Heart right ventricle (tissue), 16 donors: ENCODE data around the gene EIF3K. TPM values are rescaled to one million over a fixed set of nuclear protein-coding genes. Genes with fewer than 3 reads are reported as not detected.
A peak's percentile ranks its signal among the peaks of the same experiment; 100 is the strongest.

Experiments
- ATAC-seq, 8 donors: fragments of 200-7000 bp; cut with Tn5 transposase; one replicate each; pipeline ENCODE4 v1.9.1; 2020; ENCODE audit warnings: mild to moderate bottlenecking in 8 of 8, moderate library complexity in 8 of 8, moderate number of reproducible peaks in 1 of 8
- DNase-seq, 2 donors: peaks; one replicate each; pipeline ENCODE4 v3.0.0-alpha.2; 2020
- H3K27ac ChIP-seq, 10 donors: fragments of 200-600 bp; sonication (generic) in 2 of 10; one replicate each; pipeline versions ENCODE4 v1.5.0 to v1.8.0; 2020 to 2022; ENCODE audit warnings: mild to moderate bottlenecking in 3 of 10
- H3K27me3 ChIP-seq, 7 donors: fragments of 200-600 bp; one replicate each; pipeline ENCODE4 v1.8.0; 2021 to 2022; ENCODE audit warnings: mild to moderate bottlenecking in 2 of 7
- H3K36me3 ChIP-seq, 9 donors: fragments of 200-600 bp; sonication (generic) in 1 of 9; one replicate each; pipeline versions ENCODE4 v1.5.0 to v1.8.0; 2020 to 2022; ENCODE audit warnings: mild to moderate bottlenecking in 2 of 9
- H3K4me1 ChIP-seq, 9 donors: fragments of 200-600 bp; sonication (generic) in 1 of 9; one replicate each; pipeline versions ENCODE4 v1.5.0 to v1.8.0; 2020 to 2022; ENCODE audit warnings: mild to moderate bottlenecking in 4 of 9
- H3K4me3 ChIP-seq, 10 donors: fragments of 200-600 bp; sonication (generic) in 2 of 10; one replicate each; pipeline versions ENCODE4 v1.5.0 to v1.8.0; 2020 to 2022; ENCODE audit warnings: mild to moderate bottlenecking in 7 of 10, moderate library complexity in 2 of 10
- H3K9me3 ChIP-seq, 11 donors: fragments of 200-600 bp in 10 of 11; sonication (generic) in 2 of 11; one replicate each; pipeline versions ENCODE4 v1.5.0 to v1.8.0; 2013 to 2022; ENCODE audit warnings: mild to moderate bottlenecking in 2 of 11, control low read depth in 1 of 11, moderate library complexity in 1 of 11
- CTCF ChIP-seq, 9 donors: fragments of 200-600 bp; sonication (generic) in 2 of 9; IDR thresholded peaks; one replicate each; pipeline versions ENCODE4 v1.5.0 to v1.8.0; 2021 to 2022; ENCODE audit warnings: antibody characterized with exemption in 9 of 9, mild to moderate bottlenecking in 5 of 9, moderate library complexity in 1 of 9
- WGBS, 2 donors: extraction: QIAGEN DNeasy Blood & Tissue Kit; methylation state at CpG; one replicate each; pipeline ENCODE4 v1.1.7; 2013; ENCODE audit warnings: inconsistent platforms in 1 of 2; 5-methylcytosine and 5-hydroxymethylcytosine counted together
- intact Hi-C, 10 donors: fragments of 100-400 bp; cut with DNase I; formaldehyde crosslinking; loops; one replicate each; pipeline versions ENCODE4 v1.11.1 to v1.14.2; 2022
- polyA plus RNA-seq, 2 donors: library from polyadenylated mRNA; stranded (reverse); fragments of 200-250 nt; gene quantifications; one replicate each; pipeline ENCODE4 v1.2.3, GENCODE V29; 2013
- total RNA-seq, 10 donors: library from RNA; stranded (reverse); fragmentation: NEBNext Ultra II Directional in 3 of 10; extraction: Animal tissue kit (Norgen Biotek cat#: 25700) in 3 of 10; gene quantifications; one replicate each; pipeline versions ENCODE4 v1.2.1 to v1.2.4, GENCODE V29; 2021 to 2023
- donor health status: Arrhythmogenic right ventricular cardiomyopathy.
- donor health status: ischemic (EF 13 %, LVEDD 7.1; RV severe dilation, severe dysfunction).
- donor health status: healthy with polysubstance abuse.
- donor health status: DM: no; HTN: yes; CAD: no.
- donor health status: DM: no; HTN: no; CAD: no.
- donor health status: ischemic (EF 25% LVEDD 6.9; RV normal size, moderate dysfunction).
- donor health status: ischemic (EF 25% LVEDD 5.7; RV mildly dilated, moderate dysfunction).
- donor health status: healthy.
- donor health status: DM: yes; HTN: yes; CAD: no.
- donor health status: Ischemic cardiomyopathy.
- donor health status: ischemic (EF 35%, LVEDD 5.7; RV mildly dilated, moderate dysfunction).
- donor health status: nonischemic (EF 11% LVEDD 7.7; RV severe dilation, severe dysfunction).
- donor health status: DM: yes; HTN: yes; CAD: no.
- donor health status: PGD.
- donor health status: ischemic (EF 29% LVEDD 5.4; RV normal size, mild dysfunction).
- donor health status: nonischemic (EF 23%, LVEDD 6.1; RV moderate dilation, normal function).

EIF3K gene
- total and polyA plus RNA-seq, 12 donors = 505 to 845 (median 631) TPM

DNA sequence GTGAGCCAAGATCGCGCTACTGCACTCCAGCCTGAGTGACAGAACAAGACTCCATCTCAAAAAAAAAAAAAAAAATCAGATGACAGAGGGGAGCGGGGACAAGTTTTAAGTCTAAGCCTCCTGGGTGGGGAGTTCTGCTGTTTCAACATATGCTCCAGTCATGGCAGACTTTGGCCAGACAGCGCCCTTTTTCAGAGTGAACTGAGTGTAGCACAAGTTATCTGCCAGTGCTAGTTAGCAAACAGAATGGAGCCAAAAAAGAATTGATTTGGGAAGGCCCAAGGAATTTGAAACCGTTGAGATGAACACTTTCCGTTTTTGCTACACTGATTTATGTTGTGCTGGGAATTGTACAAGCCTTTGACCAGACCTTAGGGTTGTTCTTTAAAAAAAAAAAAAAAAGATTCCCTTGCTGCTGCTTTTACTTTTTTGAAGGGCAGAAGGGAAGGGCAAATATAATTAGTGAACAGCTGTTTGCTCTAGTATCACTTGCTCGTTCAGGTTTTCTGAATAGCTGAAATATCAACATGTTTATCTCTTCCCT is 34.1 kb downstream of the EIF3K start:
- intact Hi-C loops = loop anchor here in 6 of 10 donors (5.0 to 10.0 kb wide), 8 partner anchors 39 to 192 kb away; partner anchors contain the start of genes ECH1 (in 1 of the 6) and HNRNPL (in 1 of the 6)
- Histone ChIP-seq H3K4me1 (peaks cover 37 to 90% (median 87%) of the 10 kb centered on the region in 9 donors), H3K4me3 (peak overlapping the region in 5 of 10 donors; percentile 1 to 98 (median 75)), H3K36me3 (peaks cover 0 to 33% (median 0%) of the 10 kb centered on the region in 9 donors), H3K27ac (peak overlapping the region; percentile 77 to 99 (median 96)), H3K27me3 (no peaks in the 10 kb centered on the region), H3K9me3 (no peaks in the 10 kb centered on the region)
- 26 to 27% methylated on average over 7 of the region's 7 CpGs for WGBS, 2 donors
- no peak for DNase-seq
- no peak for TF ChIP-seq CTCF (IDR thresholded peaks at IDR 0.05)
- ATAC-seq = peak in 1 of 8 donors; percentile 19

DNA sequence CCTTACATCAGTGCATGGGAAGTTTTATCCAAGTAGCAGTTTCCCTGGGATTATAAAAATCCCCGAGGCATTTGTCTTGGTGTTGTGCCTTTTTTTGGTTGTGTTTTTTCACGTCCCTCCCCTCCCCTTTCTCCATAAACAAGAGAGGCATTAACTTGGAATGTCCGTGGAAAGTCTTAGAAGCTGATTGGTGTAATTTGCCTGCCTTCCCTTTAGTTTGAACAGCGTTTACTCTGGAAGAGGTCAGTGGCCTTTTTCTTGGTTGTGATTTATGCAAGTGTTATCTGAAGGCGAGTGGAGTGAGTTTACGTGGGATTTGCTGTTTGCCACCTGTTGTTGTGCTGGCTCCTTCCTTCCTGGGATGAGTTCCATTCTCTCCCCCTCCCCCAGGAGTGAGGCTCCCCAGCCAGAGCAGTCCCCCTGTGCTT is 35.7 kb downstream of the EIF3K start:
- no peak for ATAC-seq
- no peak for DNase-seq
- WGBS, 2 donors = 9 to 10% methylated on average over 6 of the region's 6 CpGs
- Histone ChIP-seq H3K36me3 (peaks cover 0 to 33% (median 0%) of the 10 kb centered on the region in 9 donors), H3K27ac (peak overlapping the region; percentile 10 to 99 (median 96)), H3K4me1 (peaks cover 45 to 100% (median 100%) of the 10 kb centered on the region in 9 donors), H3K4me3 (peak overlapping the region in 2 of 10 donors; percentile 3 to 6), H3K27me3 (no peaks in the 10 kb centered on the region), H3K9me3 (no peaks in the 10 kb centered on the region)
- intact Hi-C loops = loop anchor here in 6 of 10 donors (5.0 to 10.0 kb wide), 8 partner anchors 38 to 190 kb away; partner anchors contain the start of genes ECH1 (in 1 of the 6) and HNRNPL (in 1 of the 6)
- TF ChIP-seq CTCF (IDR thresholded peaks at IDR 0.05) = no peak

DNA sequence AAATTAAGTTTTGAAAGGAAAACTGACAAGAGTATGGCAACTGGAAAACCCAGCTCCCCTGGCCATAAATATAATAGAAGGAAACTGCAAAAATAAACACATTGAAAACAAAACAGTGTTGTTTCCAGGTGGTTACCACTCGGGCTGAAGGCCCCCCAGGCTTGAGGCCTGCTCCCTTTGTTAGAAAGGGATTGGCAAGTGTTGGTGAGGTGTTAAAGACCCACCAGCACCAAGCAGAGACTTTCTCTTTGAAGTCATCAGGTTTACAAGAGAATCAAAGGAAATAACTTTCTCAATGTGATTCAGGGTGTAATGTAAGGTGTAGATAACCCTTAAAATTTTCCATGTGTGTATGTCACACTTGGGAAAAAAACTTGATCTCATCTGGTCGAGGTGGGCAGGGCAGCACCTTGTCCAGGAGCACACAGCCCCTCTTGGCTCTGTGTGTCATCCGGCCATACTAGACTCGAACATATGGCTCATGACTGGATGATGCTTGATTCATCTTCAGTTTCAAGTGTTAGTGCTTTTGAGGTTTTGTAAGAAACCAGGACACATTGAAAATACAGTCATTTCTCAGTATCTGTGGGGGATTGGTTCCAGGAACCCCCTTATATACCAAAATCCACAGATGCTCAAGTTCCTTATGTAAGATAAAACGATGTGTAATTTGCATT is 36.3 kb downstream of the EIF3K start:
- no peaks in the 10 kb centered on the region for H3K9me3 ChIP-seq
- DNase-seq (no peak), ATAC-seq (no peak)
- intact Hi-C loops = loop anchor here in 2 of 10 donors (10.0 kb wide), 2 partner anchors 180 to 190 kb away; partner anchors contain the start of genes ECH1 (in 1 of the 2) and HNRNPL (in 1 of the 2)
- no peak for TF ChIP-seq CTCF (IDR thresholded peaks at IDR 0.05)
- peaks cover 41 to 100% (median 100%) of the 10 kb centered on the region in 9 donors for H3K4me1 ChIP-seq
- H3K36me3 ChIP-seq = peaks cover 0 to 33% (median 0%) of the 10 kb centered on the region in 9 donors
- H3K4me3 ChIP-seq = peak overlapping the region in 1 of 10 donors; percentile 6
- no peaks in the 10 kb centered on the region for H3K27me3 ChIP-seq
- peak overlapping the region; percentile 10 to 99 (median 96) for H3K27ac ChIP-seq
- WGBS, 2 donors = 39 to 43% methylated on average over 5 of the region's 5 CpGs

DNA sequence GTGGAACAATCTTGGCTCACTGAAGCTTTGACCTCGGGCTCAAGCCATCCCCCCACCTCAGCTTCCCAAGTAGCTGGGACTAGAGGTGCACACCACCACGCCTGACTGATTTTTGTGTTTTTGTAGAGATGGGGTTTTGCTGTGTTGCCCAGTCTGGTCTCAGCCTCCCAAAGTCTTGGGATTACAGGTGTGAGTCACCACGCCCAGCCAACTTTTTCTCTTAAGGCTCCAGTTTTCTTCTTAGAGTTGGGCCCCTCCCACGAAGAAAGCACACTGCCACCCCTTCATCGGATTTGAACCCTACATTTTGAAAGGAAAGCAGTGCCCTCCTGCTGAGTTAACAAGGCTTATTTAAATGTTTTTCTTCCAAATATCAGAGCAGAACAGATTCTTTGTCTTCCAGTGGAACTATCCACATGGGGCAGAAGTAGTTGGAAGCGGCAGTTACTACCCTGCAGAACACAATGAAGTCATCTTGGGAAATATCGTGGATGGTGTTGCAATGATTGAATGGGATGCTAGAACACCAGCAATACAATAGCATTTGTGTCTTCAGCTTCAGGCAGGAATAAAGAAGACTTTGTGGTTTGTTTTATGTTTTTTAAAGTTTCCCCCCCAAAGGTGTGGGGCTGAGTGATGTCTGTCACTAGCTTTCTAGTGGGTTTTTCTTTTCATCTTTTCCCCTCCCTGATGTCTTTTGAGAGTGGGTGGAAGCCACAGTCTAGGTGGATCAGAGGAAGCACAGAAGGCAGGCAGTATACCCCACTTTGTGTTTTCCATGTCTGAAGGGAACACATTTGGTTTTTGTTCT is 37.4 kb downstream of the EIF3K start:
- Histone ChIP-seq H3K4me3 (no peak overlapping the region), H3K27ac (peak overlapping the region in 9 of 10 donors; percentile 88 to 99 (median 97))
- intact Hi-C loops = loop anchor here in 2 of 10 donors (10.0 kb wide), 2 partner anchors 178 to 188 kb away; partner anchors contain the start of genes ECH1 (in 1 of the 2) and HNRNPL (in 1 of the 2)

More for the DNA sequence above, 37.4 kb downstream of the EIF3K start:
- no peaks in the 10 kb centered on the region for H3K9me3 ChIP-seq
- peaks cover 39 to 100% (median 100%) of the 10 kb centered on the region in 9 donors for H3K4me1 ChIP-seq
- H3K36me3 ChIP-seq = peaks cover 0 to 40% (median 0%) of the 10 kb centered on the region in 9 donors
- ATAC-seq (peak in 1 of 8 donors; percentile 44), DNase-seq (no peak)
- TF ChIP-seq CTCF (IDR thresholded peaks at IDR 0.05) = no peak
- H3K27me3 ChIP-seq = no peaks in the 10 kb centered on the region
- WGBS, 2 donors = 63 to 66% methylated on average over 7 of the region's 7 CpGs
